GM18511 (cell line): ENCODE data around the gene TMEM187.

Source experiments
- ATAC-seq: cut with Tn5 transposase; IDR thresholded peaks from one replicate; pipeline ENCODE4 v1.9.1; 2021; ENCODE audit warnings: mild to moderate bottlenecking, moderate library complexity; ENCODE audit not compliant: unreplicated experiment

Gene TMEM187

DNA sequence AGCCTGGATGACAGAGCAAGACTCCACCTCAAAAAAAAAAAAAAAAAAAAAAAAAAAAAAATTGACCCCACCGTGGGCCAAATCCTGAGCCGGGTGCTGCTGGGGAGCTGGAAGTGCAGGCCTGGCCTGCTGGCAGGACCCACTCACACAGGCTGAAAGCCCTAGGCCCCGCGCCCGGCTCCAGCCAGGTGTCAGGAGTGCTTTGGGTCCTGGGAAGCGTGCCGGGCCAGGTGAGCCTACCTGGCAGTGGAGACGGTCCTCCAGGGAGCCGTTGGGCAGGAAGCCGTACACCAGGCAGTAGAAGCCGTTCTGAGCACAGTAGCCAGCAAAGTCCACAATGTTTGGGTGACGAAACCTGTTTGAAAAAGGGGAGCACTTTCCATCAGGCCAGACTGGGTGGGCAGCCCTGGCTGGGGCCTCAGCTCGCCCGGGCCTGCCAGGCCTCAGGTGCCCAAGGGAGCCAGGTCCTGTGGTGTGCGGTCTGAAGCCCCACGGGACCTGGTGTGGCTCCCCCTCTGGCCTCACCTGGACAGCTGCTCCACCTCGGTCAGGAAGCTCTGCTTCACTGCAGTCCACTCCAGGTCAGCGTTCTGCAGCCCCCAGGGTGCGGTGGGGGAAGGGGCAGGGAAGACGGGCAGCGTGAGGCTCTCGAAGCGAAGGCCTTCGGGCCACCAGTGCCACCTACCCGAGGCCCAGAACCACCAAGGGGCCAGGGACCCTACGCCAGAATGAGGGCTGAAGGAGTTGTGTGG, 45.4 kb downstream of the TMEM187 start:
- no peak for ATAC-seq

DNA sequence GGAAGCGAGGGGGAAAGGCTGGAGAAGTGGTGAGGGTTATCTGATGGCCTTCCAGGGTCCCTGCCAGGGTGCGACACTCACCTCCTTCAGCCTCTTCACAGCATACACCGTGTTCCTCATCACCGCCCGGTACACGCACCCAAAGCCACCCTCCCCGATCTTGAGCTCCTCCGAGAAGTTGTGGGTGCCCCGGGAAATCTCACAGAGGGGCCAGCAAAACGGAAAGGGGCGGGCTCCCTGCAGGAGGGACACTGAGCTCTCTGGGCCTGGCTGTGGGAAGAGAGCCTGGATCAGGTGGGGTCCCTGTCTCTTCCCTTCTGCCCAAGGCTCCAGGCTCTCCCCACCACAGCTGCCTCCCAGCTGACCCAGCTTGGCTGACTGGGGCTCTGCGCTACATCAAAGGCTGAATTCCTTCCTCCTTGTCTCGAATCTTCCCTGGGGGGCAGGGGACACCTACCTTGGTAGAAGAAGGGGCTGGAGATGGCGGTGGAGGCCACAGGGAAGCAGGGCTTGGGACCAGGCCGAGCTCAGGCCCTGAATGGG, 46.0 kb downstream of the TMEM187 start:
- ATAC-seq = no peak

DNA sequence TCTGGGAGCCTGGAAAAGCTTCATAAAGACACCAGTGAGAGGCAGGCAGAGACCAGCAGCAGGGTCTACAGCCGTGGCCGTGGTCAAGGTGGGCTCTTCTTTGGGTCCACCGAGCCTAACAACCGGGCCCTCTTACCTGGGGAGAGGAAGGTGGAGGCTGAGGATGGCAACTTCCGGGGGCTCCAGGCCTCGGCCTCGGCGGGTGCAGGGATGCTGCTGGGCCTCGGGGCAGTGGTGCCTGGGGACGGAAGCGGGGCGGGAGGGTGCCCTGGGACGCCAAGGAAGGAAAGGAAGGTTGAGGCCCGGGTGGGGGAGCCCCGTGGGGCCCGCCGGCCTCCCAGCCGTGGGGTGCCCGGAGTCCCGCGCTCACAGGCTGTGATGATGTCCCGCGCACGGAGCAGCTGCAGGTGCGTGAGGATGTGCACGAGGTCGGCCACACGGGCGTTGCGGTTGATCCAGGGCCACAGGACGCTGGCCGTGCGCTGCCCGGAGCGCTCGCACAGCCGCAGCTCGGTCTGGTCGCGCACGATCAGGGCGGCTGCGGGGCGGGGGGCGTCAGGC, 46.6 kb downstream of the TMEM187 start:
- ATAC-seq = no peak

DNA sequence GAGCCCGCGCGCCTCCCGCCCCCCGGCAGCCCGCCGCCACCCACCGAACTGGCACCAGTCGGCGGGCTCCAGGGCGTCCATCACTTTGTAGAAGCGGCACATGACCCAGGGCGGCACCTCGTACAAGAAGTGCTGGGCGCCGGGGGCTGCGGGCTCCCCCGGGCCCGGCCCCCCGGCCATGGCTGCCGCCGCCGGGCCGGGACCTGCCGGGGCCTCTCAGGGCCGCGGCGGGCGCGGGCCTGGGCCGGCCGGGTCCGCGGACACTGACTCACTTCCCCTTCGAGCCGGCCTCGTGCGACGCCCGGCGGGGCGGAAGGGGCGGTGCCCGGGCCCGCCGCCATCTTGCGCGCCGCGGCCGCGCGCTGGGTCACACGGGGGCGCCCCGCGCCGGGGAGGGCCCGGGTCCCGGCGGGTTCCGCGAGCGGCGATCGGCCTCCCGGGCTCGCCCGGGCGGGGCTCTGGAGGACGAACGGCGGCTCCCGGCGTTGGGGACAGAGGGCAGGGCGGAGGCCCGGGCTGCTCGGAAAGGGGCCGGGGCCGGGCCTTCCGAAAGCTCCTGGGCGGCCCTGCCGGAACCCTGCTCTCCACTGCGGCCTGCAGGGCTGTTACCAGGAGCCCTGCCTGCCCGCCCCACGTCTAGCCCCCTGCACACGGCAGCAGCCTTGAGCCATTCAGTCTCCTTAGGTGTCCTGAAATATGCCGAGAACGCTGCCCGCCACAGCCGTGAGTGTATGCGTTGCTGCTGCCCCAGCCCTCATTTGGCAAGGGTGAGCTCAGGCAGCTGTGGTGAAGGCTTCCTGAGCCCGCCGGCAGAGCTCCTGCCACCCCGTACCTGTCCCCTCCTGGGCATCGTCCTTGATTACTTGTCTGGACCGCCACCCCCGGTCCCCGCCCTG, 47.3 kb downstream of the TMEM187 start, which contains the start of gene IRAK1:
IRAK1 (minus strand) TSS at position 270 of the 896 bp plus-strand sequence; CDS start at position 180, 90 bp downstream.
- peak; percentile 69 for ATAC-seq

DNA sequence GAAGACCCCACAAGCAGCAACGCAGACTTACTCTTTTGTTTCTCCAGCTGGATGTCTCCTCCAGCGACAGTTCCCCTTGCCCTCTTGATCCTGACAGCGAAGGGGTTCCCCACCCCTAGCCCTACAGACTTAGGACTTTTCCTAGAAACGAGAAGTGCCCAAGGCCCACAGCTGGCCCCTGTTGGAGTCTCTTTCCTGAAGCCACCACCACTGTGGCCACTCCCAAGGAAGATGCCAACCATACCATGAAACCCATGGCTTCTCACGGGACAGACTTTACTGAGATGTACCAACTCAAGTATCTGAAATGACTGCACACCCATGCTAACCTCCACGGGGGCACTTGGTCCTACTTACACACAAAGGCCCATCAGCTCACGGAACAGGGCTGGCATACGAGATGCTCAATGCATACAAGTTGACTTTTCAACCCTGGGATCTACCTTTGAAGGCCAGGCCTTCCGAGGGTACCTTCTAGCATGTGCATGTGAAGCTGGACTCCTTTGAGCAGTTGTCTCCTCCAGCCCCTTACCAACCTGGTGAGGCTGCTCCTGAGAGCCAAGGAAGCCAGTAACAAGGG, 48.1 kb downstream of the TMEM187 start:
- peak; percentile 4 for ATAC-seq

DNA sequence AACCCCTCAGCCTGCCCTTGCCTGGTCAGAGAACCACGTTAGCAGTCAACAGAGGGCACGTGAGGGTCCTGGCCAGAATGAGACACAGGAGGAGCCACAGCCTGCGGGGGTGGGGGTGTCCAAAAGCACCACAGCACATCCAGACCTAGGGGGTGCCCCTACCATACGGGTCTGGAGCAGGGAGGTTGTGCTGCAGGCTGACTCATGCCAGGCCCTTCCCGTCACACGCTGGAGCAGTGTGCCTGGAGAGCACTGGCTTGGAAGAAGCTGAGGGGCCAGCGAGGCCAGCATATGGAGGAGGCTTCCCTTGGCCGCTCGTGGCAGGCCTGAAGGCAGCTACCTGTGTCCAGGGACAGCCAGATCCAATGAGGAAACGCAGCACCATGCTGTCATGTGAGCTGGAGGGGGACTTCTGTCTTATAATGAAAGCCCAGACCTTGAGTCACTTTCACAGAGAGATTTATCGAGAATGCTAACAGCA, 48.6 kb downstream of the TMEM187 start:
- no peak for ATAC-seq

DNA sequence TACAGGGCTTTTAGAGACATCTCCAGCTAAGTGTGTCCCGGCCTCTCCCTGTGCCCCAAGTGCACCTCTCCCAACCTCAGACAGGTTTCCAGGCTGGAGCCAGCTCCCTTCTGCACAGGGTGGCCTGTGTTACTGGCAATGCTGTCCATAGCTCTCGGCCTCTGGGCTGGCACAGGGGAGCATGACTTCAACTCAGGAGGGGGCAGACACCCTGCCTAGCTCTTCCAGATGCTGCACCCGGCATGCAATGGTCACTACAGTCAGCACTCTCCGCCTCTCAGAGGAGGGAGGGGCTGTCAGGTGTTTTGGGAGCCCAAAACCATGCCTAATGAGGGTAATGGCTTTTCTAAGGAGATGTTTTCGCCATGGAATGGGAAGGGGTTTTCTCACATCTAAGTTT, 49.6 kb downstream of the TMEM187 start:
- ATAC-seq = no peak

DNA sequence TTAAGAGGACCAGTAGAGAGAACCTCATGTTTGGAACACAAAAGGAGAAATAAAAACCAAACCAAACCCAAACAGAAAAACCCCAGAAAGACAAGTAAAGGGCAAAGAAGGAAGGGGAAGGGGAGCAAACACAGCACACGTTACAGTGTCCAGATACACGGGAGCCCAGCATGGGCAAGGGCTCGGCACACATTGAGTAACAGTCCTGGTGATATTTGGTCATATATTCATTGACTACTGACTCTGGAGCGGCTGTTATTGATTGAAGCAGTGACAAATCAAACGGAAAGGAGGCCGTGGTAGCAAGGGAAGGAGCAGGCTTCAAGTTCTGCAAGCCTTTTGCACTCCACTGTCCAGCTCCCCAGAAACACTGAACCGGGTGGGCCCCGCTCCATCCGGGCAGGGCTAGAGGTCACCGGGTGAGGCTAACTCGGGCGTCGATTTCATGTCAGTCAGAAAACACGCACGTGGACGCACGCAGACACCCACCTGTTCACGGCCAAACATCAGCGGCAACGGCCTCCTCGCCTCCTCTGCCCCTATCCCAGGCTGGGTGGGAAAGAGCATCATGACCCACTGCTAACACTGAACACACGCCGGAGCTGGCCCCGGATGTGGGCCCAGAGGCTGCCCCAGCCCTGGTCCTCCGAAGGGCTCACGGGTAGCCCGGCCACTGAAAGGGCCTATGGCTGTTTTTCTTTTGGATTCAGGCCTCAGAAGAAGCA, 50.9 kb downstream of the TMEM187 start:
- no peak for ATAC-seq

DNA sequence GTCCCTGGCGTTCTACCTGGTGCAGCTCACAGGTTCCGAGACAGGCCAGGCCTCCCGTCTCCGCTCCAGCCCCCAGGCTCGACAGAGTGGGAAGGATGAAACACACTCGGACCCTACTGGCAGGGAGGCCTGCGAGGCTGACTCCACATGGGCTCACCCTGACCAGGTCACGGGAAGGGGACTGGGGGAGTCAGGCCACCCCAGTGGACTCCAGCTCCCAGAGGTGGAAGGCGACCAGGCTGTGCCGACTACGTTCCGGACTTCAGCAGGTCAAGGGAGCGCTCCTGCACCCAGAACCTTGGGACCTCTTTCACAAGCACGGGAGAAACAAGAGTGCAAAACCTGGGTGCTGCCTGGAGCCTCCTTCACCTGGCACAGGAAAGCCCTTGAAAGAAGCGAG, 51.7 kb downstream of the TMEM187 start:
- no peak for ATAC-seq

DNA sequence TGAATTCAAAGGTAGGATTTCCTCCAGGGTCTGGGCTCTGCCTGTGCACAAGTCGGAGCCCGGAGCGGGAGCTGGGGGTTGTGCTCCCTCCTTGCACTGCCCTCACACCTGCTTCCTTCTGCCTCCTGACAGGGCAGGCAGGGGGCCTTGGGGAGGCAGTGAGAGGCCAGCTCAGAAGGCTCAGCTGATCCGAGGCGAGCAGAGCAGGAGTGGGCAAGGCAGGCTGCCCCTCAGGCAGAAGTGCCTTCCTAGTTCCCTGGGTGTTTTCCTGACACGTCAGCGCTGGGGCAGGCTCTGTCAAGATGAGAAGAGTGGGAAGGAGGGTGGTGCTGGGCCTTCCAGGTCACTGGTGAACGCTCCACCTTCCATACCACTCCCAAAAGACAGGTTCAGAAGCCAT, 52.7 kb downstream of the TMEM187 start:
- no peak for ATAC-seq

DNA sequence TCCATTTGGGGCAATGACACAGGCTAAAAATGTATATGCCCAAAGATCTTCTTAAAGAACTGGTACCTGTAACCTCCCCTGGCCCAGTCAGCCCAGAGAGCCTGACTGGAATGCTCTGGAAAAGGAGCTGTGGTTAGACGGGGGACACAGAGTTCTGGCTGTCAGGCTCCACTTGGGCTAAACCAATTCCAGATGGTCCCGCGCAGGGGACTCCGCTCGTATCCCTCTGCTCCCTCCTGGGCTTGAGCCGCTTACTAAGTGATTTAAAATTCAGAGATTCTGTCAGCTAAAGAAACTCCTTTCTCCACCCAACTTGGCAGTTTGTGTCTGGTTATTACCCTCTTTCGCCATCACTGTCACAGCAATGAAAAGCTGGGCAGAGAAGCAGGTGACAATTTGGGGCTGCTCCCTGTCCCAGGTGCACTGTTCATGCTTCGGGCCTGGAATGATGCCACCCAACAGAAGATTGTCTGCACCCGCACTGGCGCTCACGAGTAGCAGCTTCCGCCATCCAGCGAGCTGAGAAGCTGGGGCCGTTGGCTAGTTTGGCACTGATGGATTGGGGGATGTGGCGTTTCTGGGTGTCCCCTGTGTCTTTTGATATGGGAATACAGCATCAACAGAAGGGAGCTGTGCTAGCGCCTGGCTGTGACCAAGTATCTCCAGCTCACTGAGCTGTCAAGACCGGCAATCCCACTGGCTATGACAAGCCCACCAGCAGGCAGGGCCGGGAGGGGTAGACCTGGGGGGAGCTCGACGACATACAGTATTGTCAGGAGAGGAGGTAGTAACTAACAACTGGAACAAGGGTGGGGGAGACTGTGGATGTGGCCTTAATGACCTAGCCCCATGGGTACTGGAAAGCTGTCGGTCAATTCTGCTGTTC, 53.8 kb downstream of the TMEM187 start:
- ATAC-seq = no peak

DNA sequence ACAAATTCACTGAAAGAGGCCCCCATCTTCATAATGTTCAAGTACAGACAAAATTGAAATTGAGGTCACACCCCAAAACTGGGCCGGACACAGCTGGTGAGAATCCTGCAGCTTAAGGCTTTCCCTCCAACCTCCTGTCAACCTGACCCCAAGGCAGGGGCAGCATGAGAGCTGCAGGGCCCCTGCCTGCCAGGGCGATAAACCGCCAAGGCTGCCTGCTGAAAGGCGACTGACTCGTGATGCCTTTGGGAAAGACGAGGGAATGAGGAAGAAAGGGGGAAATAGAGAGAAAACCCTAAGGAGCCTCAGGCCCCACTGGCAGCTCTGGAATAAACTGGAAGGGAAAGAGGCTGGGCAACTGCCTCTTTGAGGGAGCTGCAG, 54.5 kb downstream of the TMEM187 start:
- ATAC-seq = no peak

DNA sequence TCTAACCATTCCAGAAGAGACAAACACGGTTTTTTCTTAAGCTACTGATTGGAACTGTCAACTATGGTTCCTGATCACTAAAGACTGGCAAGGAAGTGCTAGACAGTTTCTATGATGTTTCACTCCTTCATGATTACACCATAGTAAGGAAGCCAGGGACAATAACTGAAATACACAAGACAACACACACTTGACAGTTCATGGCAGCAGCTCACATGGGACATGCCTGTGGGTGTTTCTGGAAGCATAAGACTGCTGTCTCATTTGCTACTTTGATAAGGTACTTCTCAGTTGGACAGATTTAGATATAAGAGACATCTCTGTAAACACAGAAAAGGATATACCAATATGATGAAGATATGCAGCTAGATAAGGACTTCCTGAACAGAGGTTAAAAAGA, 55.4 kb downstream of the TMEM187 start:
- ATAC-seq = no peak

DNA sequence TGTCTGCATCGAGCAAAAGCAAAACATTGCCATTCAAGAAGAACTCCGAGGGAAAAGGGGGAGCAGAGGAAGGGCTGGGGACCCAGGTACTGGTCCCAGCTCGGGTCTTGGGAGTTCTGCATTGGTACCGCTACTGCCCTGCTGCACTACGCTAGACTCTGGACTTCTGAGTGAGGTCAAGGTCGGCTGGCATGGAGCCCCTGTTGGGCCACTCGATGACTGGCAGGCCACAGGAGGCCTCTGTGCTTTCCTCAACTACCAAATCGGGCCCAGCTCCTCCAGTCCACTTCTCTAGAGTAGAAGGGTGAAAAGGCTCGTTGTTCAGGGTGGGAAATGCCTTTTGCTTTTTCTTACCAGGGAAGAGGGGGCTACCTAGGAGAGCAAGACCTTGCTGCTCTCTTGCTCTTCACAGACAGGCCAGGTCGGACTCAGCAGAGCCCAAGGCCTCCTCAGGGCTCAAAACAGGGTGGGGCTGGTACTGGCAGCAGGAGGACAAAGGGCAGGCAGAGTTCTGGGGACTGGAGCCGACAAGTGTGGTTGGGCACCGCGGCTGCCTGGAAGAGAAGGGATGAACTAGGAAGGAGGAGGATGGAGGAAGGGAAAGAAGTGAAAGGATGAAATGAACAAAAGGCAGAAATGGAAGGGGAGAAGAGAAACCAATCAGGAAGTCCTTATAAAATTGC, 56.1 kb downstream of the TMEM187 start:
- no peak for ATAC-seq

DNA sequence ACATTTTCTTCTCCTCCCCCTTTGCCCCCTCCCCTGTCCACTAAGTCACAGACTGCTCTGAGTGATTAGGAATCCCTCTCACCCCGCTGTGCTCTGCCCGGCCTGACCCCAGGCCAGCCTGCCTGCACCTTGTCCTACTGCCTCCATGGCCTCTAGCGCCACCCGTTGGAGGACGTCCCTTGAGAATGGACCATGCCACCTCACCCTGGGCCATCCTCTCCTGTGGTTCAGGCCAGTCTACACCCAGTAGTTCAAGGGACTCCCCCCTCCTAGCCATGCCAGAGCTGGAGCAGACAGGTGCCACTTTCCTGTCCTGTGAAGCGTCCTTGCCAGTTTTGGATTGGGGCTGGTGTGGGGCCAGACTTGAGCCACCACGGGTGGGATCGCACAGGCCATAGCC, 56.9 kb downstream of the TMEM187 start:
- no peak for ATAC-seq

DNA sequence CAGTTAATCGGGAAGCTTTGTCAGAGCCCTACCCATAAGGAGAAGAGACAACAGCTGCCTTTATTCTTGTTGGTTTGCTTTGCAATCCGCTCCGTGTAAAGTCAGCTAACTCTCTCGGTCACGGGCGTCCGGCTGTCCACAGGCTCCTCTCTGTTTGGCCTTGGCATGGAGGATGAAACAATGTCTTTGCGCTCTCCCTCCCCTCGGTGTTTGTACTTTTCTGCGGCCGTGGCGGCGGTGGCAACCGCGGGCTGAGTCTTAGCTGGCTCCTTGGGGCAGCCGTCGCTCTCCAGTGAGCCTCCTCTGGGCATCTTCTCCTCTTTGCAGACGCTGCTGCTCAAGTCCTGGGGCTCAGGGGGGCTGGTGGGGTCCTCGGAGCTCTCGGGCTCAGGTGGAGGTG, 57.7 kb downstream of the TMEM187 start:
- no peak for ATAC-seq

DNA sequence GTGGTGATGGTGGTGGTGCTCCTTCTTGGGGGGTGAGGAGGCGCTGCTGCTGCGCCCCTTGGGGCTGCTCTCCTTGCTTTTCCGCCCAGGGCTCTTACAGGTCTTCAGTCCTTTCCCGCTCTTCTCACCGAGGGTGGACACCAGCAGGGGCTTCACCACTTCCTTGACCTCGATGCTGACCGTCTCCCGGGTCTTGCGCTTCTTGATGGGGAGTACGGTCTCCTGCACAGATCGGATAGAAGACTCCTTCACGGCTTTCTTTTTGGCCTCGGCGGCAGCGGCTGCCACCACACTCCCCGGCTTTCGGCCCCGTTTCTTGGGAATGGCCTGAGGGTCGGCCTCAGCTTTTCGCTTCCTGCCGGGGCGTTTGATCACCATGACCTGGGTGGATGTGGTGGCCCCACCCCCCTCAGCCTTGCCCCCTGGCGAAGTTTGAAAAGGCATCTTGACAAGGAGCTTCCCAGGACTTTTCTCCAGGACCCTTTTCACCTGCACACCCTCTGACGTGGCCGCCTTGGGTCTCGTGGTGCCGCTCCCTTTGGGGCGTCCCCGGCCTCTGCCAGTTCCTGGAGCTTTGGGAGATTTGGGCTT, 58.3 kb downstream of the TMEM187 start:
- no peak for ATAC-seq

DNA sequence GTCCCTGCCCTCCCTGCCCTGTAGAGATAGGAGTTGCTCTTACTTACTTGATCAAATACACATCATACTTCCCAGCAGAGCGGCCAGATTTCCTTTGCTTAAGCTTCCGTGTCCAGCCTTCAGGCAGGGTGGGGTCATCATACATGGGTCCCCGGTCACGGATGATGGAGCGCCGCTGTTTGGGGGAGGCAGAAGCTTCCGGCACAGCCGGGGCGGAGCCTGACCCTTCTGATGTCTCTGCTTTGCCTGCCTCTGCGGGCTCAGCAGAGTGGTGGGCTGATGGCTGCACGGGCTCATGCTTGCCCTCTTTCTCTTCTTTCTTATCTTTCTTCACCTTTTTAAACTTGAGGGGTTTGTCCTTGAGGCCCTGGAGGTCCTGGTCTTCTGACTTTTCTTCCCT, 59.6 kb downstream of the TMEM187 start:
- ATAC-seq = no peak
